NT2/D1 (cell line): Measurements from ENCODE around the gene TBC1D22B.
"Not testable (repeated sequence)": the region's sequence is repeated elsewhere in the genome, so short reads cannot be mapped to it uniquely, and the experiment has no call there.

Experiments used
- DNase-seq: peaks from one replicate; pipeline ENCODE4 v3.0.0-alpha.2; 2011; ENCODE audit warnings: low read depth, low spot score
- H3K27me3 ChIP-seq: 2 replicates; pipeline ENCODE4 v1.6.0; 2011; ENCODE audit warnings: mild to moderate bottlenecking; ENCODE audit not compliant: insufficient read length, insufficient read depth
- H3K36me3 ChIP-seq: 2 replicates; pipeline ENCODE4 v1.6.1; 2011; ENCODE audit warnings: mild to moderate bottlenecking, low read length, mixed read lengths; ENCODE audit not compliant: insufficient read depth, insufficient read length
- H3K4me1 ChIP-seq: 2 replicates; pipeline ENCODE4 v1.5.1; 2011; ENCODE audit not compliant: insufficient read depth, insufficient read length
- H3K4me3 ChIP-seq: 2 replicates; pipeline ENCODE4 v1.5.1; 2011; ENCODE audit warnings: low read depth; ENCODE audit not compliant: insufficient read length
- H3K9ac ChIP-seq: 2 replicates; pipeline ENCODE4 v1.6.0; 2011; ENCODE audit warnings: low read depth; ENCODE audit not compliant: insufficient read length
- H3K9me3 ChIP-seq: 2 replicates; pipeline ENCODE4 v1.5.1; 2011; ENCODE audit warnings: mild to moderate bottlenecking, low read length; ENCODE audit not compliant: insufficient read depth
- SUZ12 ChIP-seq: IDR thresholded peaks from 2 replicates; pipeline ENCODE4 v1.6.1; 2011; ENCODE audit not compliant: insufficient read length, insufficient read depth; ENCODE audit errors: extremely low read depth
- YY1 ChIP-seq: IDR thresholded peaks from 2 replicates; pipeline ENCODE4 v1.6.1; 2011; ENCODE audit not compliant: insufficient read length, insufficient read depth
- ZNF274 ChIP-seq: IDR thresholded peaks from 2 replicates; pipeline ENCODE4 v1.6.1; 2011; ENCODE audit warnings: mild to moderate bottlenecking, low read depth, low read length

The TBC1D22B gene

DNA sequence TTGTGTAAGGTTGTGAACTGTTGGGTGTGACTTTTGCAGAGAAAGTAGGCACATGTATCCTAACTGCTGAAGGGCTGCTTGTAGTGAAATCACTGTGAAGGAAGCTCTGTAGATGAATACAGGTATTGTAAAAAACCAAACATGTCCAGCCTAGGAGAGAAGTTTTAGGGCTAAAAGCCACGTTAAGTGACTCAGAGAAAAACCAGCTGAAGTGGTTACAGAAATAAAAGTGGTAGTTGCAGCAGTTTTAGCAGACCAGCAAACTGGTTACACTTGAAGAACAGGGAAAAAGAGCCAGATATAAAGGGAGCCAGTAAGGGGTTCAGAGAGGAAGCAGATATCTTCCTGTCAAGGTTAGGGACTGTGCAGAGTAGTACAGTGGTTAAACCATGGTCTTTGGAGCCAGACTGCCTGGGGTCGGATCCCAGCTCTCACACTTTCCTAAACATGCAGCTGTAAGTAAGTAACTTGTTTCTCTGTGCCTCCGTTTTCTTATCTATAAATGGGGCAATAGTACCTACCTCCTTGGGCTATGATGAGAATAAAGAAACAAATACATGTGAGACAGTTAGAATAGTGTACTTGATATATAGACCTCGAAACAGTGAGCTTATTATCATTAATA, 62.4 kb downstream of the TBC1D22B start:
- Histone ChIP-seq H3K9ac (no peak overlapping the region), H3K27me3 (no peaks in the 10 kb centered on the region), H3K36me3 (peaks cover 69% of the 10 kb centered on the region), H3K9me3 (no peaks in the 10 kb centered on the region), H3K4me3 (no peak overlapping the region), H3K4me1 (no peaks in the 10 kb centered on the region)
- TF ChIP-seq ZNF274 (no peak), YY1 (no peak), SUZ12 (no peak)
- no peak for DNase-seq

DNA sequence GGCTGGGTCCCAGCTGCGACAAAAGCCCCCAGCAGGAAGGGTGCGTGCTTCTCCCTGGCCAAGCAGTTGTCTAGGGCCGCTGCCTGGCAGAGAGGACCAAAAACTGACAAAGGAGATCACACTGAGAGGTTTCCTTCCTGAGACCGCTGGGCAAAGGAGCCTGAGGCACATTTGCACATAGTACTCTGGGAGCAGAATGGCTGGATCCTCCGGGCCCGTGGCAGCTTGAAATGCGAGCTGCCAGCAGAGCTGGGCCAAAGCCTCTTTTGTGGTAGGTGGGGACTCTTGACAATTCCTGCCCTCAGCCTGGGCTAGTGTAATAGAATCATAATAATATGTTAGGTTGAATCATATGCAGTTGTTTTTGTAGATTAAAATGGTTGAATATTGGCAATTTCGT, 63.1 kb downstream of the TBC1D22B start:
- Histone ChIP-seq H3K9me3 (no peaks in the 10 kb centered on the region), H3K4me1 (no peaks in the 10 kb centered on the region), H3K9ac (no peak overlapping the region), H3K4me3 (no peak overlapping the region), H3K36me3 (peaks cover 64% of the 10 kb centered on the region), H3K27me3 (no peaks in the 10 kb centered on the region)
- DNase-seq = peak; percentile 22
- TF ChIP-seq YY1 (no peak), SUZ12 (no peak), ZNF274 (no peak)

DNA sequence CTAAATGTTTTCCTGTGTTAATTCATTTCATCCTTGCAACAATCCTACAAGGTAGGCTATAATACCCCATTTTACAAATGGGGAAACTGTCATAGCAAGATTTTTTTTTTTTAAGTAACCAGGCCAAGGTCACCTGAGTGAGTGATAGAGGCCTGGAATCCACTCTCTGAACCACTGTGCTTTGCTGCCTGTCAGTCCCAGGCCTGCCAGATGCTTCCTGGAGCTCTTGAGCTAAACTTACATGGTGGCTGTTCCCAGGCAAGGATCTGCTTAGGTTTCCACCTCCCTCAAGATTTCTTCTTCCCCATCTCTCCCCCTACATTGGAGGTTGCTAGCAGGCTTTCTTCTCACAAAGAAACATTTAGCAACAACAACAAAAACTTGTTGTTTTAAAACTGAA, 63.5 kb downstream of the TBC1D22B start:
- H3K36me3 ChIP-seq = peaks cover 59% of the 10 kb centered on the region
- H3K4me1 ChIP-seq = no peaks in the 10 kb centered on the region
- no peak for TF ChIP-seq SUZ12
- no peak for TF ChIP-seq YY1
- no peak for TF ChIP-seq ZNF274
- DNase-seq = no peak
- H3K27me3 ChIP-seq = no peaks in the 10 kb centered on the region
- H3K9ac ChIP-seq = no peak overlapping the region
- no peaks in the 10 kb centered on the region for H3K9me3 ChIP-seq
- no peak overlapping the region for H3K4me3 ChIP-seq

- DNase-seq = no peak
- no peaks in the 10 kb centered on the region for H3K4me1 ChIP-seq
- TF ChIP-seq ZNF274 (no peak), SUZ12 (no peak), YY1 (no peak)
- no peaks in the 10 kb centered on the region for H3K9me3 ChIP-seq
- H3K36me3 ChIP-seq = peaks cover 52% of the 10 kb centered on the region
- H3K4me3 ChIP-seq = no peak overlapping the region
- H3K27me3 ChIP-seq = no peaks in the 10 kb centered on the region
- no peak overlapping the region for H3K9ac ChIP-seq
Measured at GRCh38 chr6:37321516-37322415, 64.2 kb downstream of the TBC1D22B start.

DNA sequence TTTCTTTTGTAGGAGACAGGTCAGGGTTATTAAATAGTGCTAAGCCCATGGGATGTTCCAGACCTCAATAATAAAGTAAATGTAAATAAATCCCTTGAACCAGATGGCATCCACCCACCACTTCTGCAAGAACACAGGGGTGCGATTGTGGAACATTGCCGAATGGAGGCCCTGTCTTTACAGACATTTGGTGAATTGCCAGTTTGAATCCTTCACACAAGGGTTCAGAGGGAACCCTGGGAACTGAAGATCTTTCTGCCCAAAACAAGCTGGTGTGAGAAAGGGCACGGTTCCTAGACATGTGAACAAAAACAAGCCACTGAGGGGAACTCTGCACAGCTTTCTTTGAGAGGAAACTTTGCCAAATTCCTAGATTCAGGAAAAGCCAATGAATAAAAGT, 66.0 kb downstream of the TBC1D22B start:
- peaks cover 34% of the 10 kb centered on the region for H3K36me3 ChIP-seq
- TF ChIP-seq SUZ12 (no peak), YY1 (no peak), ZNF274 (no peak)
- no peak for DNase-seq
- H3K4me1 ChIP-seq = no peaks in the 10 kb centered on the region
- no peaks in the 10 kb centered on the region for H3K9me3 ChIP-seq
- no peaks in the 10 kb centered on the region for H3K27me3 ChIP-seq
- H3K9ac ChIP-seq = no peak overlapping the region
- H3K4me3 ChIP-seq = no peak overlapping the region

- no peaks in the 10 kb centered on the region for H3K4me1 ChIP-seq
- no peak for TF ChIP-seq SUZ12
- TF ChIP-seq ZNF274 = no peak
- no peak for TF ChIP-seq YY1
- no peaks in the 10 kb centered on the region for H3K9me3 ChIP-seq
- no peak overlapping the region for H3K9ac ChIP-seq
- H3K27me3 ChIP-seq = no peaks in the 10 kb centered on the region
- no peak overlapping the region for H3K4me3 ChIP-seq
- peaks cover 28% of the 10 kb centered on the region for H3K36me3 ChIP-seq
- no peak for DNase-seq
Measured at GRCh38 chr6:37324131-37325033, 66.8 kb downstream of the TBC1D22B start.

DNA sequence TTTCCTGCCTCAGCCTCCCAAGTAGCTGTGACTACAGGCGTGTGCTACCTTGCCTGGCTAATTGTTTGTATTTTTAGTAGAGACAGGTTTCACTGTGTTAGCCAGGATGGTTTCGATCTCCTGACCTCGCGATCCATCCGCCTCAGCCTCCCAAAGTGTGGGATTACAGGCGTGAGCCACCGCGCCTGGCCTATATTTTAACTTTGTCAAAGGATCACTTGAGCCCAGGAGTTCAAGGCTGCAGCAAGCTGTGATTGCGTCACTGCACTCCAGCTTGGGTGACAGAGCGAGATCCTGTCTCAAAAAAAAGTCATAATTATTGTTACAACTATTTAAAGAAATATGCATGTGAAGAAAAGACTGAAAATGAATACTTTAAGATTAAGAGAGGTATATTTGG, 72.8 kb downstream of the TBC1D22B start:
- not testable (repeated sequence) for H3K9ac ChIP-seq, H3K9me3 ChIP-seq, H3K4me3 ChIP-seq, H3K27me3 ChIP-seq, DNase-seq, H3K4me1 ChIP-seq
- peaks cover 27% of the 10 kb centered on the region for H3K36me3 ChIP-seq
